GM10248 (cell line): Measurements from ENCODE around the gene ANK2.

Experiments used
- CTCF ChIA-PET: fragments of 300-600 bp; sonication (Branson Sonifier 250); formaldehyde crosslinking; extraction: SDS; loops from one replicate; lab custom pipeline; 2021; ENCODE audit warnings: antibody characterized with exemption; lab: Yijun Ruan, JAX
- POLR2A ChIA-PET: fragments of 350-650 bp; sonication (Branson Sonifier 250); formaldehyde crosslinking; extraction: SDS; loops from one replicate; lab custom pipeline; 2020; ENCODE audit warnings: antibody characterized with exemption; lab: Yijun Ruan, JAX
- DNase-seq: peaks from one replicate; pipeline ENCODE4 v3.0.0; 2012; ENCODE audit errors: extremely low spot score
- CTCF ChIP-seq: IDR thresholded peaks from 2 replicates; pipeline ENCODE4 v1.5.1; 2012; ENCODE audit warnings: mild to moderate bottlenecking, low read depth; ENCODE audit errors: extremely low read depth, missing control alignments, control extremely low read depth

Gene ANK2

GRCh38 chr4:113322736-113323135 is 273.3 kb downstream of the ANK2 start:
- no peak for DNase-seq
- no peak for TF ChIP-seq CTCF
- POLR2A ChIA-PET = no interaction called here
- CTCF ChIA-PET = no interaction called here

DNA sequence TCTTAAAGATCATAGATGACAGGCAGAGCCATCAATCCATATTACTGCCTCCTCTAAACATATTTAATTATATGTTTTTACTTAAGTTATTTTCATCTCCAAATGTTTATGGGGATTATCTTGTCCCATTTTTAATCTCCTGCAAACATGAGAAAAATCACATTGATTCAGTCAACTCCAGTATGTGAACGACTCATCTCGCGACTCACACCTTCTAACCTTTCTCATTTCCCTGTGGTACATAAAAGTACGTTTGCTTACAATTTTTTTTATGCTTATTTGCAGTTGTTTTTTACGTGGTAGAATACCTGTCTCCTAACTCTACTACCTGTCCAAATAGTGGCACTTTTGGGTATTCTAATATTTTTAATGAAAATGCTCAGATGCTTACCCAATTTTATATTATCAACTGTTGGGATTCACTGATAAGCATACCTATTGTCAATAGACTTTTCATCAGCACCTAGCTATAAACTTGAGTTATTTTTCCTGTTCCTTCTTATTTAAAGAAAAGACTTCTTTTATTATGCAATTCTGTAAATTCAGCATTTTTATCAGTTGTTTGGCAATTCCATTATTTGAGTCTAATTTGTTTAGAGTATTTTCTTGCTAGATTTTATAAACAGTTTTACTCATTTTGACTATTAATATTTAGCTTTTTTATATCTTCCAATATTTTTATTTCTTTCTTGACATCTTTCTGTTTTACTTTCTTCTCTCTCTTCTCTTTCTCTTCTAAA is 276.6 kb downstream of the ANK2 start:
- ChIA-PET POLR2A (no interaction called here), CTCF (no interaction called here)
- no peak for TF ChIP-seq CTCF
- no peak for DNase-seq

- DNase-seq = no peak
- no peak for TF ChIP-seq CTCF
- CTCF ChIA-PET = interaction anchor here (1.0 kb wide), 1 partner anchor 11 kb away, joined by 3 read pairs; no protein-coding TSS in a partner anchor
- POLR2A ChIA-PET = no interaction called here
These were observed 278.0 kb downstream of the ANK2 start for GRCh38 chr4:113327494-113327893.

- ChIA-PET POLR2A (no interaction called here), CTCF (no interaction called here)
- no peak for DNase-seq
- no peak for TF ChIP-seq CTCF
These were observed 279.1 kb downstream of the ANK2 start for GRCh38 chr4:113328514-113328913.

DNA sequence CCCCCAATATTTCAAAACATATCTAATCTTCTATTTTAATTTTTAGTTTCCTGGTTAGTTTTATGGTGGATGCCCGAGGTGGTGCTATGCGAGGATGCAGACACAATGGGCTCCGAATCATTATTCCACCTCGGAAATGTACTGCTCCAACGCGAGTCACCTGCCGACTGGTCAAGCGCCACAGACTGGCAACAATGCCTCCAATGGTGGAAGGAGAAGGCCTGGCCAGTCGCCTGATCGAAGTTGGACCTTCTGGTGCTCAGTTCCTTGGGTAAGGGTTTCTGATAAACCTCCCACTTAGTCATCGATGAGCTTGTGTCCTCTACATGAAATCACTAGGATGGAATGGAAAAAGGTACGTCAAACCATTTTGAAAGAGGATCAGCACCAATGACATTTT is 280.7 kb downstream of the ANK2 start:
- no peak for TF ChIP-seq CTCF
- no peak for DNase-seq
- POLR2A ChIA-PET = no interaction called here
- CTCF ChIA-PET = interaction anchor here (1.1 kb wide), 1 partner anchor 65 kb away, joined by 3 read pairs; no protein-coding TSS in a partner anchor

GRCh38 chr4:113331811-113332210 is 282.4 kb downstream of the ANK2 start:
- POLR2A ChIA-PET = no interaction called here
- CTCF ChIA-PET = interaction anchor here (0.8 kb wide), 1 partner anchor 19 kb away, joined by 3 read pairs; no protein-coding TSS in a partner anchor
- TF ChIP-seq CTCF = no peak
- DNase-seq = no peak

DNA sequence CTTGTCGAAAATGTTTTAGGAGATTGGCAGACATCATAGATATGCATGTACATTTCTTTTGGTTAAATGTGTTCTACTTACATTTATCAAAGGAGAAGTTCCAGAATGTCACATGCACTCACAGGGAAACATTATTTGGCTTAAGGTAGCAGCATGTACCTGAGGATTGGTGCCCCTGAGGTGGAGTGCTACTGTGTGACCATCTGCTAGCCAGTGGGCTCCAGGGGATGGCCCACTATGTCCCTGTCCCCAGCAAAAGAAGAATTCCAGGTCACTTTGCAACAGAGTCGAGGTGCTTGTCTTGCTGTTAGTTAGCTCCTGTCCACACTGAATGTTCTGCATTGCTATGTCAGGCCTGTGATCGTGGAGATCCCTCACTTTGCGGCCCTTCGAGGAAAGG is 283.2 kb downstream of the ANK2 start:
- ChIA-PET CTCF (interaction anchor here (1.5 kb wide), 1 partner anchor 12 kb away, joined by 3 read pairs; no protein-coding TSS in a partner anchor), POLR2A (no interaction called here)

More for the DNA sequence above, 283.2 kb downstream of the ANK2 start:
- TF ChIP-seq CTCF = no peak
- no peak for DNase-seq
